Suprapubic skin (tissue), 4 donors: ENCODE measurements around the gene ACTR3C.

Experiments used
- EP300 ChIP-seq: sonication (generic); formaldehyde crosslinking; IDR thresholded peaks from one replicate; pipeline ENCODE4 v1.6.1; 2017; ENCODE audit warnings: antibody characterized with exemption
- POLR2A ChIP-seq, 2 donors: fragments of 450-650 bp; IDR thresholded peaks; one replicate each; pipeline ENCODE4 v1.6.1; 2017; ENCODE audit warnings: antibody characterized with exemption in 2 of 2, mild to moderate bottlenecking in 2 of 2, moderate library complexity in 2 of 2
- POLR2AphosphoS5 ChIP-seq, 3 donors: sonication (generic); formaldehyde crosslinking; IDR thresholded peaks; one replicate each; pipeline ENCODE4 v1.6.1; 2017; ENCODE audit warnings: antibody characterized with exemption in 3 of 3
- TF ChIP-seq, protein P1 (sequence below), 2 donors: fragments of 200-600 bp in 1 of 2; fragments of 450-650 bp in 1 of 2; sonication (generic) in 1 of 2; IDR thresholded peaks; one replicate each; pipeline ENCODE4 v1.5.1; 2016 to 2019; ENCODE audit warnings: antibody characterized with exemption in 2 of 2, mild to moderate bottlenecking in 1 of 2, moderate library complexity in 1 of 2

DNA sequence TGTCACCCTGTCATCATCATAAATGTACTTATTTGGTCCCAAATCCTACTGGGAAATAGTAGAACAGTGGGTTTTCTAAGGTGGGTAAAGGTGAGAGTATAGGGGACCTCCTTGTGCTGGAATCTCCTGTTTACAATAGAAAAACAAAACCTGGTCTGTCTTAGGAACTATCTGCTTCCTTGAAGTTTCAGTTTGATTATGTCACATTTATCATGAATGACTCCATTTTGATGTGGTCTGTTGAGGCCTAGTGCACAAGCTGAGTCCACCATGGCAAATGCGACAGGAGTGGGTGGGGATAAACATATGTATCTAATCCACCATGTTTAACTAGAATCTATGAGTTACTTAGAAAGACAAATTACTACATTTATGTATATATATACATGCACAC, 32.3 kb upstream of the ACTR3C start:
- TF ChIP-seq, protein P1, sequence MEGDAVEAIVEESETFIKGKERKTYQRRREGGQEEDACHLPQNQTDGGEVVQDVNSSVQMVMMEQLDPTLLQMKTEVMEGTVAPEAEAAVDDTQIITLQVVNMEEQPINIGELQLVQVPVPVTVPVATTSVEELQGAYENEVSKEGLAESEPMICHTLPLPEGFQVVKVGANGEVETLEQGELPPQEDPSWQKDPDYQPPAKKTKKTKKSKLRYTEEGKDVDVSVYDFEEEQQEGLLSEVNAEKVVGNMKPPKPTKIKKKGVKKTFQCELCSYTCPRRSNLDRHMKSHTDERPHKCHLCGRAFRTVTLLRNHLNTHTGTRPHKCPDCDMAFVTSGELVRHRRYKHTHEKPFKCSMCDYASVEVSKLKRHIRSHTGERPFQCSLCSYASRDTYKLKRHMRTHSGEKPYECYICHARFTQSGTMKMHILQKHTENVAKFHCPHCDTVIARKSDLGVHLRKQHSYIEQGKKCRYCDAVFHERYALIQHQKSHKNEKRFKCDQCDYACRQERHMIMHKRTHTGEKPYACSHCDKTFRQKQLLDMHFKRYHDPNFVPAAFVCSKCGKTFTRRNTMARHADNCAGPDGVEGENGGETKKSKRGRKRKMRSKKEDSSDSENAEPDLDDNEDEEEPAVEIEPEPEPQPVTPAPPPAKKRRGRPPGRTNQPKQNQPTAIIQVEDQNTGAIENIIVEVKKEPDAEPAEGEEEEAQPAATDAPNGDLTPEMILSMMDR (IDR thresholded peaks at IDR 0.05) = no peak
- TF ChIP-seq POLR2A (IDR thresholded peaks at IDR 0.05) = no peak
- TF ChIP-seq POLR2AphosphoS5 (IDR thresholded peaks at IDR 0.05) = no peak
- no peak for TF ChIP-seq EP300
